ENCODE data around the gene SASH1.

DNA sequence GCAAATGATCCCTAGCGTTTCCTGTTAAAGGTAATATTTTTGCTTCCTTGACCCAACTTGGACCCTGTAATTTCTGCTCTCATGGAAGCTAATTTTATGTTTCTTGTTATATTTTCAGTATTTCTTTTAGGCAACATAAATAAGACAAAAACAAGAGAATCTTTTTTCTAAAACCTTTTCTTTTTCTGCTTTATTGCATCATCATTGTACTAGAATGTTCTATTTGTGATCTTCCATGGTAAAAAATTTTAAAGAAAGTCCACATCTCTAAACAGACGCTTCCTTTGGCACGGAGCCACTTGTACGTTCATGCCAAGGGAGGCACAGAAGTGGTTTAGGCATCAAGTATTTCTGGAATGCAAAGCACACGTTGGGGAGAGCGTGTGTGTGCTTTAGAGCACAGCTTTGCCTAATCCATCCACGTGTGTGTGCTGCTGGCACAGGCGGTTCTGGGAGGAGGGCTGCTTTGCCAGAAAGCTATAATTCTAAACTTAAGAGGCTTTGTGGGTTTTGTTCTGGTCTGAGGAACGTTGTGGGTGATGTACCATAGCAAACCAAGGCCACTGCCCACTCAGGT is 98.3 kb downstream of the SASH1 start:
- TF ChIP-seq, protein P1, sequence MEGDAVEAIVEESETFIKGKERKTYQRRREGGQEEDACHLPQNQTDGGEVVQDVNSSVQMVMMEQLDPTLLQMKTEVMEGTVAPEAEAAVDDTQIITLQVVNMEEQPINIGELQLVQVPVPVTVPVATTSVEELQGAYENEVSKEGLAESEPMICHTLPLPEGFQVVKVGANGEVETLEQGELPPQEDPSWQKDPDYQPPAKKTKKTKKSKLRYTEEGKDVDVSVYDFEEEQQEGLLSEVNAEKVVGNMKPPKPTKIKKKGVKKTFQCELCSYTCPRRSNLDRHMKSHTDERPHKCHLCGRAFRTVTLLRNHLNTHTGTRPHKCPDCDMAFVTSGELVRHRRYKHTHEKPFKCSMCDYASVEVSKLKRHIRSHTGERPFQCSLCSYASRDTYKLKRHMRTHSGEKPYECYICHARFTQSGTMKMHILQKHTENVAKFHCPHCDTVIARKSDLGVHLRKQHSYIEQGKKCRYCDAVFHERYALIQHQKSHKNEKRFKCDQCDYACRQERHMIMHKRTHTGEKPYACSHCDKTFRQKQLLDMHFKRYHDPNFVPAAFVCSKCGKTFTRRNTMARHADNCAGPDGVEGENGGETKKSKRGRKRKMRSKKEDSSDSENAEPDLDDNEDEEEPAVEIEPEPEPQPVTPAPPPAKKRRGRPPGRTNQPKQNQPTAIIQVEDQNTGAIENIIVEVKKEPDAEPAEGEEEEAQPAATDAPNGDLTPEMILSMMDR (IDR thresholded peaks at IDR 0.05; ENCODE audit: insufficient read depth, low read length, poor library complexity, severe bottlenecking), result no peak
- TF ChIP-seq EZH2phosphoT487 (conservative IDR thresholded peaks at IDR 0.05; ENCODE audit: low read length), result no peak

All from SU-DHL-6 (cell line).